ENCODE results near the gene DAPP1.

DNA sequence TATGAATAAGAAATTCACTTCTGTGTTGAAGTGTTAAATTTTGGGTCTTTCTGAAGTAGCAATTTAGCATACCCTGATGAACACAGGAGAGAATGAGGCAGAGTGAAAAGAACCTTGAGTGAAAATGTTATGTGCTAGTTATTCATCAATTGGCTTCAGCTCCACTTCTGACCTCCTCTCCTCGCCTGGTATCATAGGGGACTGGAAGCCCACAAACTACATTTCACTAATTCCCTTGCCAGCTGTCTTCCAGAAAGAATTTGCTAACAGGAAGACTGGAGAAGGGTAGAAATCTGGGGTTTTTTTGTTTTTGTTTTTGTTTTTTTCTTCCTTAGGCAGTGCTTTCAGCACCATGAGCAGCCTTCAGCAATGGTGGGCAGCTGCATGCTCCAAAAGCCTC lies 5.5 kb upstream of the DAPP1 start:
- TF ChIP-seq, protein P1, sequence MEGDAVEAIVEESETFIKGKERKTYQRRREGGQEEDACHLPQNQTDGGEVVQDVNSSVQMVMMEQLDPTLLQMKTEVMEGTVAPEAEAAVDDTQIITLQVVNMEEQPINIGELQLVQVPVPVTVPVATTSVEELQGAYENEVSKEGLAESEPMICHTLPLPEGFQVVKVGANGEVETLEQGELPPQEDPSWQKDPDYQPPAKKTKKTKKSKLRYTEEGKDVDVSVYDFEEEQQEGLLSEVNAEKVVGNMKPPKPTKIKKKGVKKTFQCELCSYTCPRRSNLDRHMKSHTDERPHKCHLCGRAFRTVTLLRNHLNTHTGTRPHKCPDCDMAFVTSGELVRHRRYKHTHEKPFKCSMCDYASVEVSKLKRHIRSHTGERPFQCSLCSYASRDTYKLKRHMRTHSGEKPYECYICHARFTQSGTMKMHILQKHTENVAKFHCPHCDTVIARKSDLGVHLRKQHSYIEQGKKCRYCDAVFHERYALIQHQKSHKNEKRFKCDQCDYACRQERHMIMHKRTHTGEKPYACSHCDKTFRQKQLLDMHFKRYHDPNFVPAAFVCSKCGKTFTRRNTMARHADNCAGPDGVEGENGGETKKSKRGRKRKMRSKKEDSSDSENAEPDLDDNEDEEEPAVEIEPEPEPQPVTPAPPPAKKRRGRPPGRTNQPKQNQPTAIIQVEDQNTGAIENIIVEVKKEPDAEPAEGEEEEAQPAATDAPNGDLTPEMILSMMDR (conservative IDR thresholded peaks at IDR 0.05; ENCODE audit: low read length) = no peak
- no peak for TF ChIP-seq EZH2phosphoT487 (IDR thresholded peaks at IDR 0.05; ENCODE audit: borderline replicate concordance)

Data from Loucy (cell line).